Mucosa of descending colon (tissue), 3 donors: Measurements from ENCODE around the gene SAMD15. TPM values are rescaled to one million over a fixed set of nuclear protein-coding genes. Genes with fewer than 3 reads are reported as not detected.

Experiments
- ATAC-seq: fragments of 200-7000 bp; cut with Tn5 transposase; one replicate; pipeline ENCODE4 v1.9.1; 2020; ENCODE audit warnings: mild to moderate bottlenecking, moderate library complexity
- DNase-seq, 3 donors: peaks; one replicate each; pipeline ENCODE4 v3.0.0-alpha.2; 2020
- H3K36me3 ChIP-seq: fragments of 200-600 bp; one replicate; pipeline ENCODE4 v1.8.0; 2021; ENCODE audit warnings: low read depth, mild to moderate bottlenecking
- H3K4me1 ChIP-seq: fragments of 200-600 bp; one replicate; pipeline ENCODE4 v1.8.0; 2021; ENCODE audit warnings: low read depth, mild to moderate bottlenecking
- H3K4me3 ChIP-seq: fragments of 200-600 bp; one replicate; pipeline ENCODE4 v1.8.0; 2021; ENCODE audit warnings: mild to moderate bottlenecking
- H3K9me3 ChIP-seq: fragments of 200-600 bp; one replicate; pipeline ENCODE4 v1.8.0; 2021; ENCODE audit warnings: mild to moderate bottlenecking
- intact Hi-C, 2 donors: fragments of 100-400 bp; cut with DNase I in 1 of 2; cut with micrococcal nuclease in 1 of 2; formaldehyde crosslinking; loops; one replicate each; pipeline versions ENCODE4 v1.11.0 to v1.11.1; 2022; cut with DNase I, micrococcal nuclease
- total RNA-seq, 3 donors: library from RNA; stranded (reverse); fragmentation: NEBNext Ultra II Directional in 2 of 3; extraction: Animal tissue kit (Norgen Biotek cat#: 25700) in 2 of 3; gene quantifications; one replicate each; pipeline versions ENCODE4 v1.2.1 to v1.2.4, GENCODE V29; 2021 to 2023
- TF ChIP-seq, protein P1 (sequence below): fragments of 200-600 bp; IDR thresholded peaks from one replicate; pipeline ENCODE4 v1.8.0; 2022; ENCODE audit warnings: antibody characterized with exemption, mild to moderate bottlenecking
- donor health status: DM: no; HTN: no; CAD: no; lungs with moderate emphysema.
- donor health status: DM: no; HTN: no; CAD: no.
- donor health status: DM: no; HTN: yes; CAD: no.

SAMD15 gene
- total RNA-seq, 3 donors from 2014 or later: 0.29 to 0.66 (median 0.43) TPM

DNA sequence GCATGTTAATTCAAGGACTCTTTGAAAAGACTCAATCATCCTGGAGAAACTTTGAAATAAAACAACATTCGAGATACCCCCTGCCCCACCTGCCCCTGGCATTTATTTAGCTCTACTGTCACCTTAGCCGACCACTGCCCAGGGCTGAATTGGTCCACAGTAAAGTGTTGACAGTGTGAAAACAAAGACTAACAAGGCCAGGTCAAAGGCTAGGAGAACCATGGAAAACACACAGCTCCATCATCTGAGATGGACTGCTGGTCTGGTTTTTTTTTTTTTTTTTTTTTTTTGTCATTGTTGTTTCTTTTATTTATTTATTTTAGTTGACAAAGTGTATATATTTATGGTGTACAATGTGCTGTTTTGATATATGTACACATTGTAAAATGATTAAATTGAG is 30.7 kb upstream of the SAMD15 start:
- no peak for ATAC-seq
- Histone ChIP-seq H3K4me1 (no peaks in the 10 kb centered on the region), H3K4me3 (no peak overlapping the region), H3K36me3 (peaks cover 8% of the 10 kb centered on the region), H3K9me3 (no peaks in the 10 kb centered on the region)
- TF ChIP-seq, protein P1, sequence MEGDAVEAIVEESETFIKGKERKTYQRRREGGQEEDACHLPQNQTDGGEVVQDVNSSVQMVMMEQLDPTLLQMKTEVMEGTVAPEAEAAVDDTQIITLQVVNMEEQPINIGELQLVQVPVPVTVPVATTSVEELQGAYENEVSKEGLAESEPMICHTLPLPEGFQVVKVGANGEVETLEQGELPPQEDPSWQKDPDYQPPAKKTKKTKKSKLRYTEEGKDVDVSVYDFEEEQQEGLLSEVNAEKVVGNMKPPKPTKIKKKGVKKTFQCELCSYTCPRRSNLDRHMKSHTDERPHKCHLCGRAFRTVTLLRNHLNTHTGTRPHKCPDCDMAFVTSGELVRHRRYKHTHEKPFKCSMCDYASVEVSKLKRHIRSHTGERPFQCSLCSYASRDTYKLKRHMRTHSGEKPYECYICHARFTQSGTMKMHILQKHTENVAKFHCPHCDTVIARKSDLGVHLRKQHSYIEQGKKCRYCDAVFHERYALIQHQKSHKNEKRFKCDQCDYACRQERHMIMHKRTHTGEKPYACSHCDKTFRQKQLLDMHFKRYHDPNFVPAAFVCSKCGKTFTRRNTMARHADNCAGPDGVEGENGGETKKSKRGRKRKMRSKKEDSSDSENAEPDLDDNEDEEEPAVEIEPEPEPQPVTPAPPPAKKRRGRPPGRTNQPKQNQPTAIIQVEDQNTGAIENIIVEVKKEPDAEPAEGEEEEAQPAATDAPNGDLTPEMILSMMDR: no peak
- DNase-seq: no peak
- intact Hi-C loops: no loop called here

DNA sequence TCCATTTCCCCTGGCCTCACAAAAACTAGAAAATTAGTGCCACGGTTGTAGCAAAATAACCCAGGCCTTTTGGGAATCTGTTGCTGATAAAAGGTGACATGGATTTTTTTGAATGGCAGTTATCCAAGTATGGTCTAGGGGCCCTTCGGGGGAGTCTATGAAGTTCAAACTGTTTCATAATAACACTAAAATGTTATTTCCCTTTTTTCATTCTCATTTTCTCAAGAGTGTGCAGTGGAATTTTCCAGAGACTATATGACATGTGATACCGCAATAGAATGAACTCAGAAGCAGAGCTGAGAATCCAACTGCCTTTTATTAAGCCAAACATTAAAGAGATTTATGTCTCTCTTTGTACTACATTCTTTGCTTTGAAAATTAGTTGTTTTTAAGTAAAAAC is 29.4 kb upstream of the SAMD15 start:
- H3K9me3 ChIP-seq: no peaks in the 10 kb centered on the region
- peaks cover 8% of the 10 kb centered on the region for H3K36me3 ChIP-seq
- no peaks in the 10 kb centered on the region for H3K4me1 ChIP-seq
- TF ChIP-seq, protein P1: no peak
- DNase-seq (no peak), ATAC-seq (no peak)
- intact Hi-C loops: no loop called here
- H3K4me3 ChIP-seq: no peak overlapping the region

DNA sequence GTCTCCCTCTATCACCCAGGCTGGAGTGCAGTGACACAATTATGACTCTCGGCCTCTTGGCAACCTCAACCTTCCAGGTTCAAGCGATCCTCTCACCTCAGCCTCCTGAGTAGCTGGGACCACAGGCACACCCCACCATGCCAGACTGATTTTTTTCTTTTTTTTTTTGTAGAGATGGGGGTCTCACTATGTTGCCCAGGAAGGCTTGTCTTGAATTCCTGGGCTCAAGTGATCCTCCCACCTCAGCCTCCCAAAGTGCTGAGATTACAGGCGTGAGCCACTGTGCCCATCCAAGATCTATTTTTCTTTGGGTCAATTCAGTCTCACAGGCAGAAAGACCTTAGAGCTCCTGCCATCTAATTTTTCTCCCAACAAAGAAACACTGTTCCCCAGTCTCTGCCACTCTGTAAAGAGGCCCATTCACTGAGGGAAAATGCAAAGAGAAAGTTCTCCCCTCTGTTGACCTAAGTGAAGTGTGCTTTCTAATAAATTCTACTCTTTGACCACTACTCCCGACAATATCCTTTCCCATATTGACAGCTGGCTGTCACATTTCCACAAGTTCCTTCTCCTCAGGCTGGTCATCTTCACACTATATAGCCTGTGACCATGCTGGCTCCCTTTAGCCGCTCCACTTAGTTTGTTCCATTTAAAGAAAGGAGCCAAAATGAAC is 23.6 kb upstream of the SAMD15 start:
- intact Hi-C loops: no loop called here
- Histone ChIP-seq H3K36me3 (peaks cover 8% of the 10 kb centered on the region), H3K4me3 (no peak overlapping the region), H3K9me3 (no peaks in the 10 kb centered on the region), H3K4me1 (no peaks in the 10 kb centered on the region)
- ATAC-seq (no peak), DNase-seq (no peak)
- TF ChIP-seq, protein P1: no peak

DNA sequence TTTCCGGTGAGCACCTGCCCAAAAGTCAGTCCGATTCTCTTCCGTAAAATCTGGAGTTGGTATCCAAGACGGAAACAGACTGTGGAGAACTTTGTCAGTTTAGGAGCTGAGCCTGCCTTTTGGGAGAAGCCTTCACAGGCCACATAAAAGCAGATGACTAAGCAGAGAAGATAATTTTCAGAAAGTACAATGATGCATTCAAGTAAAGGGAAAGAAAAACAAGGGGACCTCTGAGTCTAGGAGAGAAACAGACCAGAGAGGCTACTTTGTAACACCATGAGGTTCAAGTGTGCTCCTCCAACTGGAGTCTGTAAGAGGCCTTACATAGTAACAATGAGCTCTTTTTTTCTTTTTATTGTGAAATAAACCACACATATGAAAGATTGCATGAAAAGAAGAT is 21.4 kb upstream of the SAMD15 start:
- Histone ChIP-seq H3K4me1 (no peaks in the 10 kb centered on the region), H3K4me3 (no peak overlapping the region), H3K9me3 (no peaks in the 10 kb centered on the region), H3K36me3 (no peaks in the 10 kb centered on the region)
- TF ChIP-seq, protein P1: no peak
- ATAC-seq (no peak), DNase-seq (no peak)
- intact Hi-C loops: no loop called here

DNA sequence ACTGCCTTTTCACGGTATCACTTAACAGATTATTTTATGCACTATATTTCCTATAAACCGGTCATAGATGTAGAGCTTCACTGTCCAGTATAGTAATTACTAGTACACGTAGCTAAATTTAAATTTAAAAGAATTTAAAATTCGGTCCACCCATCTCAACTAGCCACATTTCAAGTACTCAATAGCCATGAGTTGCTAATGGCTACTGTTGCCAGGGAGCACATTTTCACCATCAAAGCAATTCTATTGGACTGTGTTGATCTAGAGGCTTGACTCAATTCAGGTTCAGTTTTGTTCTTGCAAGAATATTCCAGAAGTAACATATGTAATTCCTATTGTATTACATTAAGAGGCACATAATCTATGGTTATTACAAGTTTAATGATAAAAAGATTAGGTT is 20.3 kb upstream of the SAMD15 start:
- TF ChIP-seq, protein P1: no peak

DNA sequence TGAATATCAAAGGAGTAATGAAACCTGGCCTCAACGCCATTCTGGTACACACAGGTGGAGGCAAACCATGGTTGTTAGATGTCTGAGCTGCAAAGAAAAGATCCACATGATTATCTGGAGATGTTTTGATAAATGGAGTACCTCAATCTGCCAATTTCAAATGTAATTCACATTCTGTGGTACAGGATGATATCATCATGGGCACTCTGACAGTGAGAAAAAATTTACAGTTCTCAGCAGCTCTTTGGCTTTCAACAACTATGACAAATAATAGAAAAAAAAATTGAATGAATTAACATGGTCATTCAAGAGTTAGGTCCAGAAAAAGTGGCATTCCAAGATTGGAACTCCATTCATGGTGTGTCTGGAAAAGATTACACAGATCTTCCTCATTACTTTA is 17.6 kb upstream of the SAMD15 start:
- intact Hi-C loops: no loop called here
- DNase-seq: no peak

More for the DNA sequence above, 20.3 kb upstream of the SAMD15 start:
- Histone ChIP-seq H3K9me3 (no peaks in the 10 kb centered on the region), H3K36me3 (no peaks in the 10 kb centered on the region), H3K4me1 (no peaks in the 10 kb centered on the region), H3K4me3 (no peak overlapping the region)
- intact Hi-C loops: no loop called here
- no peak for ATAC-seq
- no peak for DNase-seq

More for the DNA sequence above, 17.6 kb upstream of the SAMD15 start:
- Histone ChIP-seq H3K4me1 (no peaks in the 10 kb centered on the region), H3K4me3 (no peak overlapping the region), H3K9me3 (no peaks in the 10 kb centered on the region), H3K36me3 (no peaks in the 10 kb centered on the region)
- no peak for ATAC-seq
- TF ChIP-seq, protein P1: no peak
